CD14-positive monocyte (primary cell): ENCODE measurements around the gene EPN3. TPM values are rescaled to one million over a fixed set of nuclear protein-coding genes. Genes with fewer than 3 reads are reported as not detected.
A peak's percentile ranks its signal among the peaks of the same experiment; 100 is the strongest.

Source experiments
- DNase-seq, 3 donors: peaks; one replicate each; pipeline ENCODE4 v3.0.0-alpha.2; 2011 to 2022
- H2AFZ ChIP-seq: 2 replicates; pipeline ENCODE4 v1.6.0; 2012; ENCODE audit warnings: mild to moderate bottlenecking, low read depth, low read length, inconsistent platforms; ENCODE audit not compliant: insufficient read depth, poor library complexity, severe bottlenecking
- H3K27ac ChIP-seq, 2 donors: 1 replicate in 1 of 2; 2 replicates in 1 of 2; pipeline ENCODE4 v1.5.1; 2012 to 2013; ENCODE audit warnings: low read length in 2 of 2, control low read depth in 1 of 2, inconsistent platforms in 1 of 2, low read depth in 1 of 2, mild to moderate bottlenecking in 1 of 2
- H3K27me3 ChIP-seq, 2 donors: one replicate each; pipeline versions ENCODE4 v1.6.0 to v1.6.1; 2011 to 2013; ENCODE audit warnings: low read length in 2 of 2; ENCODE audit not compliant: control insufficient read depth in 2 of 2, insufficient read depth in 2 of 2
- H3K36me3 ChIP-seq, 2 donors: replicated peaks in 1 of 2; 1 replicate in 1 of 2; 2 replicates in 1 of 2; pipeline versions ENCODE4 v1.5.1 to v1.6.1; 2012 to 2013; ENCODE audit warnings: low read length in 2 of 2, control low read depth in 1 of 2, inconsistent platforms in 1 of 2, mild to moderate bottlenecking in 1 of 2; ENCODE audit not compliant: insufficient read depth in 2 of 2, control insufficient read depth in 1 of 2
- H3K4me1 ChIP-seq, 2 donors: 1 replicate in 1 of 2; 2 replicates in 1 of 2; pipeline versions ENCODE4 v1.5.1 to v1.6.1; 2012 to 2013; ENCODE audit warnings: low read length in 2 of 2, control low read depth in 1 of 2, inconsistent platforms in 1 of 2, mild to moderate bottlenecking in 1 of 2, moderate library complexity in 1 of 2; ENCODE audit not compliant: insufficient read depth in 2 of 2, control insufficient read depth in 1 of 2
- H3K4me2 ChIP-seq: replicated peaks from 2 replicates; pipeline ENCODE3; 2012; ENCODE audit warnings: low read length, moderate library complexity, mild to moderate bottlenecking; ENCODE audit not compliant: poor library complexity, severe bottlenecking; ENCODE audit errors: extremely low read depth
- H3K4me3 ChIP-seq, 3 experiments: fragments of 200-600 bp in 1 of 3; sonication (generic) in 1 of 3; replicated peaks in 1 of 3; 1 replicate in 2 of 3; 2 replicates in 1 of 3; pipeline ENCODE4 v1.5.1; 2011 to 2013; ENCODE audit warnings: low read length in 3 of 3, mild to moderate bottlenecking in 3 of 3, control low read depth in 2 of 3, low read depth in 2 of 3, inconsistent platforms in 1 of 3, moderate library complexity in 1 of 3
- H3K79me2 ChIP-seq: 2 replicates; pipeline ENCODE4 v1.6.0; 2012; ENCODE audit warnings: mild to moderate bottlenecking, control low read depth, inconsistent platforms, low read length, moderate library complexity; ENCODE audit not compliant: insufficient read depth
- H3K9ac ChIP-seq: 2 replicates; pipeline ENCODE4 v1.6.0; 2017; ENCODE audit warnings: low read length, mild to moderate bottlenecking; ENCODE audit not compliant: insufficient read depth, poor library complexity, severe bottlenecking
- H3K9me3 ChIP-seq, 2 donors: replicated peaks in 1 of 2; 1 replicate in 1 of 2; 2 replicates in 1 of 2; pipeline versions ENCODE4 v1.5.1 to v1.6.1; 2012 to 2013; ENCODE audit warnings: low read length in 2 of 2, control low read depth in 1 of 2; ENCODE audit not compliant: control insufficient read depth in 1 of 2, insufficient read depth in 1 of 2
- H4K20me1 ChIP-seq: 2 replicates; pipeline ENCODE4 v1.6.0; 2012; ENCODE audit warnings: mild to moderate bottlenecking, low read length, control low read depth, moderate library complexity; ENCODE audit not compliant: insufficient read depth
- H3K27ac Mint-ChIP-seq, 7 donors: one replicate each; pipeline ENCODE4 v1.8.0; 2020; ENCODE audit warnings: mild to moderate bottlenecking in 7 of 7, mixed read lengths in 7 of 7, moderate library complexity in 6 of 7, inconsistent platforms in 2 of 7
- H3K27me3 Mint-ChIP-seq, 3 donors: one replicate each; pipeline ENCODE4 v1.8.0; 2021 to 2022; ENCODE audit warnings: low read depth in 3 of 3, mild to moderate bottlenecking in 3 of 3, mixed read lengths in 3 of 3, moderate library complexity in 3 of 3, inconsistent platforms in 1 of 3
- H3K36me3 Mint-ChIP-seq, 2 donors: one replicate each; pipeline ENCODE4 v1.8.0; 2020; ENCODE audit warnings: mixed read lengths in 2 of 2, inconsistent platforms in 1 of 2, mild to moderate bottlenecking in 1 of 2
- H3K4me1 Mint-ChIP-seq: one replicate; pipeline ENCODE4 v1.8.0; 2020; ENCODE audit warnings: mild to moderate bottlenecking, mixed read lengths
- H3K4me3 Mint-ChIP-seq, 2 donors: one replicate each; pipeline ENCODE4 v1.8.0; 2020; ENCODE audit warnings: mild to moderate bottlenecking in 2 of 2, mixed read lengths in 2 of 2, moderate library complexity in 1 of 2
- H3K9me3 Mint-ChIP-seq, 7 donors: one replicate each; pipeline ENCODE4 v1.8.0; 2020 to 2022; ENCODE audit warnings: mixed read lengths in 7 of 7, mild to moderate bottlenecking in 6 of 7, moderate library complexity in 6 of 7, inconsistent platforms in 2 of 7
- WGBS: methylation state at CpG from one replicate; pipeline ENCODE4 v1.1.5; 2013; ENCODE audit warnings: missing lambda C conversion rate; ENCODE audit not compliant: insufficient coverage; 5-methylcytosine and 5-hydroxymethylcytosine counted together
- intact Hi-C, 2 donors: fragments of 100-400 bp; cut with micrococcal nuclease; formaldehyde crosslinking; loops; one replicate each; pipeline versions ENCODE4 v1.15.0 to v1.15.1; 2023
- polyA plus RNA-seq, 3 donors: library from polyadenylated mRNA; depleted of rRNA in 1 of 3; unstranded in 2 of 3; stranded (reverse) in 1 of 3; fragments of 300-500 nt in 2 of 3; fragments of >200 nt in 1 of 3; fragmentation: Illumina TruSeq in 2 of 3; gene quantifications; 1 replicate in 2 of 3; 2 replicates in 1 of 3; pipeline ENCODE4 v1.2.3, GENCODE V29; 2012 to 2021
- TF ChIP-seq, protein P1 (sequence below): fragments of 200-600 bp; IDR thresholded peaks from one replicate; pipeline ENCODE4 v1.8.0; 2022; ENCODE audit warnings: antibody characterized with exemption, mild to moderate bottlenecking

EPN3 gene
- polyA plus RNA-seq, 3 donors = not detected

DNA sequence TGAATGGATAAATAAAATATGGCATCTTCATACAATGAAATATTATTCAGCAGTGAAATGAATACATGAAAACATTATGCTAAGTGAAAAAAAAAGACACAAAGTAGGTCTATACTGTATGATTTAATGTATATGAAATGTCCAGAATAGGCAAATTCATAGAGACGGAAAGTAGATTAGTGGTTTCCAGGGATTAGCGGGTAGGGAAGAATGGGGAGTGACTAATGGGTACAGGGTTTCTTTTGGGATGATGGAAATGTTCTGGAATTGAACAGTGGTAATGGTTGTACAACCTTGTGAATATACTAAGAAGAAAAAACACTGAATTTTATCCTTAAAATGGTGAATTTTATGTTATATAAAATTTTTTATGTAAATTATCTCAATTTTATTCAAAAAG is 32.8 kb upstream of the EPN3 start:
- Histone ChIP-seq H2AFZ (no peak overlapping the region), H3K9me3 (no peaks in the 10 kb centered on the region), H3K27ac (no peak overlapping the region), H3K36me3 (no peaks in the 10 kb centered on the region), H4K20me1 (no peaks in the 10 kb centered on the region), H3K4me1 (peaks cover 7 to 12% of the 10 kb centered on the region in 2 donors), H3K9ac (no peak overlapping the region), H3K4me3 (no peak overlapping the region), H3K79me2 (no peaks in the 10 kb centered on the region), H3K27me3 (no peaks in the 10 kb centered on the region), H3K4me2 (no peak overlapping the region)
- TF ChIP-seq, protein P1, sequence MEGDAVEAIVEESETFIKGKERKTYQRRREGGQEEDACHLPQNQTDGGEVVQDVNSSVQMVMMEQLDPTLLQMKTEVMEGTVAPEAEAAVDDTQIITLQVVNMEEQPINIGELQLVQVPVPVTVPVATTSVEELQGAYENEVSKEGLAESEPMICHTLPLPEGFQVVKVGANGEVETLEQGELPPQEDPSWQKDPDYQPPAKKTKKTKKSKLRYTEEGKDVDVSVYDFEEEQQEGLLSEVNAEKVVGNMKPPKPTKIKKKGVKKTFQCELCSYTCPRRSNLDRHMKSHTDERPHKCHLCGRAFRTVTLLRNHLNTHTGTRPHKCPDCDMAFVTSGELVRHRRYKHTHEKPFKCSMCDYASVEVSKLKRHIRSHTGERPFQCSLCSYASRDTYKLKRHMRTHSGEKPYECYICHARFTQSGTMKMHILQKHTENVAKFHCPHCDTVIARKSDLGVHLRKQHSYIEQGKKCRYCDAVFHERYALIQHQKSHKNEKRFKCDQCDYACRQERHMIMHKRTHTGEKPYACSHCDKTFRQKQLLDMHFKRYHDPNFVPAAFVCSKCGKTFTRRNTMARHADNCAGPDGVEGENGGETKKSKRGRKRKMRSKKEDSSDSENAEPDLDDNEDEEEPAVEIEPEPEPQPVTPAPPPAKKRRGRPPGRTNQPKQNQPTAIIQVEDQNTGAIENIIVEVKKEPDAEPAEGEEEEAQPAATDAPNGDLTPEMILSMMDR = no peak
- Mint-ChIP-seq H3K9me3 (no peaks in the 10 kb centered on the region), H3K4me1 (peaks cover 13% of the 10 kb centered on the region), H3K4me3 (no peak overlapping the region), H3K36me3 (no peaks in the 10 kb centered on the region), H3K27me3 (peaks cover 1 to 9% (median 7%) of the 10 kb centered on the region in 3 donors), H3K27ac (no peak overlapping the region)
- WGBS = no CpG with 5 or more reads among the region's 2 CpGs
- intact Hi-C loops = no loop called here
- no peak for DNase-seq

DNA sequence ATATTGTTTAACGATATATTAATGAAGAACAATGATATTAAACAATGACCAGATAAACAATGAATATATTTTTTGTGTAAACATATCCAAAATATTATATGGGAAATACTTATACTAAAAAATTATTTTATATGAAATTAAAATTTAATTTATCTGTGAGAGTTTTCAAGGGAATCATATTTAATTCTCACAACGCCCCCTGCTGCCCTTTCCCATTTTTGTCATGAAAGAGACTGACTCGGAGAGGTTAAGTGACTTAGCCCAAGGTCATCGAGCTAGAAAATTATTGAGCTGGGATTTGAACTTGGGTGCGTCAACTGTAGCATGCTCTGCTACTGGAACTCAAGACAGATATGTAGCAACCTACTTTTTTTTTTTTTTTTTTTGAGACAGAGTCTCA is 31.5 kb upstream of the EPN3 start:
- no peak overlapping the region for H3K4me3 Mint-ChIP-seq
- TF ChIP-seq, protein P1 = peak; percentile 73
- WGBS = no CpG with 5 or more reads among the region's 5 CpGs
- no peaks in the 10 kb centered on the region for H3K9me3 ChIP-seq
- H3K4me1 ChIP-seq = peaks cover 7 to 13% of the 10 kb centered on the region in 2 donors
- intact Hi-C loops = no loop called here
- H3K9me3 Mint-ChIP-seq = no peaks in the 10 kb centered on the region
- H3K4me1 Mint-ChIP-seq = peaks cover 20% of the 10 kb centered on the region
- peaks cover 1 to 6% (median 5%) of the 10 kb centered on the region in 3 donors for H3K27me3 Mint-ChIP-seq
- H2AFZ ChIP-seq = no peak overlapping the region
- DNase-seq = peak in 1 of 3 donors; percentile 15
- no peak overlapping the region for H3K27ac ChIP-seq
- no peaks in the 10 kb centered on the region for H3K36me3 ChIP-seq
- H3K27me3 ChIP-seq = no peaks in the 10 kb centered on the region
- H4K20me1 ChIP-seq = no peaks in the 10 kb centered on the region
- H3K36me3 Mint-ChIP-seq = no peaks in the 10 kb centered on the region
- H3K4me2 ChIP-seq = no peak overlapping the region
- H3K4me3 ChIP-seq = no peak overlapping the region
- H3K27ac Mint-ChIP-seq = no peak overlapping the region
- no peak overlapping the region for H3K9ac ChIP-seq
- no peaks in the 10 kb centered on the region for H3K79me2 ChIP-seq
